Lung (tissue), 12 donors: ENCODE data around the gene FAM50B. TPM values are rescaled to one million over a fixed set of nuclear protein-coding genes. Genes with fewer than 3 reads are reported as not detected.

Experiments used
- ATAC-seq: fragments of 200-7000 bp; cut with Tn5 transposase; one replicate; pipeline ENCODE4 v1.9.1; 2020; ENCODE audit warnings: moderate number of reproducible peaks; ENCODE audit not compliant: insufficient read depth, low FRiP score
- DNase-seq, 3 donors: peaks; one replicate each; pipeline ENCODE4 v3.0.0-alpha.2; 2013 to 2017
- H3K27ac ChIP-seq, 2 donors: one replicate each; pipeline ENCODE4 v1.5.1; 2013; ENCODE audit warnings: mild to moderate bottlenecking in 2 of 2, moderate library complexity in 2 of 2, control low read depth in 1 of 2, inconsistent platforms in 1 of 2, low read depth in 1 of 2, low read length in 1 of 2
- H3K27me3 ChIP-seq, 3 donors: one replicate each; pipeline ENCODE4 v1.5.1; 2013; ENCODE audit warnings: low read length in 2 of 3; ENCODE audit not compliant: control insufficient read depth in 3 of 3, insufficient read depth in 3 of 3
- H3K36me3 ChIP-seq, 4 donors: one replicate each; pipeline ENCODE4 v1.5.1; 2013; ENCODE audit warnings: low read length in 4 of 4, mild to moderate bottlenecking in 1 of 4, moderate library complexity in 1 of 4; ENCODE audit not compliant: control insufficient read depth in 4 of 4, insufficient read depth in 4 of 4
- H3K4me1 ChIP-seq, 5 donors: one replicate each; pipeline ENCODE4 v1.5.1; 2013; ENCODE audit warnings: low read length in 5 of 5, mild to moderate bottlenecking in 2 of 5, moderate library complexity in 1 of 5; ENCODE audit not compliant: control insufficient read depth in 5 of 5, insufficient read depth in 5 of 5
- H3K4me3 ChIP-seq: one replicate; pipeline ENCODE4 v1.5.1; 2013; ENCODE audit warnings: mild to moderate bottlenecking, control low read depth, moderate library complexity
- H3K9ac ChIP-seq, 2 donors: one replicate each; pipeline ENCODE4 v1.5.1; 2013; ENCODE audit warnings: low read length in 2 of 2, control low read depth in 1 of 2; ENCODE audit not compliant: insufficient read depth in 1 of 2
- H3K9me3 ChIP-seq, 4 donors: one replicate each; pipeline ENCODE4 v1.5.1; 2013; ENCODE audit warnings: low read length in 3 of 4, mild to moderate bottlenecking in 1 of 4, moderate library complexity in 1 of 4; ENCODE audit not compliant: control insufficient read depth in 4 of 4, insufficient read depth in 3 of 4
- CTCF ChIP-seq: IDR thresholded peaks from 2 replicates; pipeline ENCODE4 v1.5.1; 2012; ENCODE audit warnings: mild to moderate bottlenecking; ENCODE audit errors: control extremely low read depth, extremely low read depth
- WGBS, 2 donors: extraction: QIAGEN DNeasy Blood & Tissue Kit; methylation state at CpG; one replicate each; pipeline ENCODE4 v1.1.7; 2013; 5-methylcytosine and 5-hydroxymethylcytosine counted together
- polyA plus RNA-seq, 2 donors: library from polyadenylated mRNA; stranded (reverse); fragments of 200-250 nt; gene quantifications; one replicate each; pipeline ENCODE4 v1.2.1, GENCODE V29; 2013
- total RNA-seq, 2 donors: library from RNA; depleted of rRNA in 1 of 2; stranded (reverse); fragments of >200 nt in 1 of 2; gene quantifications; one replicate each; pipeline ENCODE4 v1.2.1, GENCODE V29; 2014 to 2021
- donor health status: control.
- donor health status: control.
- donor health status: Bipolar disorder and iron deficiency.
- donor health status: healthy.
- donor health status: DM: yes; HTN: yes; CAD: no.

The FAM50B gene
- total and polyA plus RNA-seq, 4 donors: 7.1 to 15.8 (median 11.3) TPM

GRCh38 chr6:3899970-3900439, 50.8 kb downstream of the FAM50B start:
- no peak for DNase-seq

More at GRCh38 chr6:3899970-3900439, 50.8 kb downstream of the FAM50B start:
- H3K27ac ChIP-seq: no peak overlapping the region
- H3K36me3 ChIP-seq: no peaks in the 10 kb centered on the region
- no peak overlapping the region for H3K4me3 ChIP-seq
- H3K9ac ChIP-seq: no peak overlapping the region
- H3K9me3 ChIP-seq: peaks cover 0 to 5% (median 0%) of the 10 kb centered on the region in 4 donors
- no peak for TF ChIP-seq CTCF
- no peak for ATAC-seq
- H3K4me1 ChIP-seq: peaks cover 0 to 5% (median 0%) of the 10 kb centered on the region in 5 donors
- WGBS, 2 donors: 88 to 93% methylated on average over 14 of the region's 14 CpGs
- H3K27me3 ChIP-seq: no peaks in the 10 kb centered on the region

Other genes starting within 250 kb of the FAM50B start
- gene PXDC1, start 97.7 kb upstream of the FAM50B start, total RNA-seq: 10 to 100 TPM; 21.0 to 49.5 TPM
- gene PXDC1, start 97.7 kb upstream of the FAM50B start, polyA plus RNA-seq: 10 to 100 TPM; 37.1 to 53.8 TPM
- not detected for gene FAM217A, start 229.8 kb downstream of the FAM50B start, total RNA-seq
- gene FAM217A, start 229.8 kb downstream of the FAM50B start, polyA plus RNA-seq: not detected